Stimulated activated CD8-positive, alpha-beta memory T cell treated with anti-CD3 and anti-CD28 coated beads, Interleukin-15, amount 100 ng/mL, for 4 hours (primary cell): ENCODE data around the gene INPP5A.

Source experiments
- DNase-seq, 2 donors: peaks; one replicate each; pipeline ENCODE4 v3.0.0-alpha.2; 2020; ENCODE audit warnings: low read depth in 2 of 2

Gene INPP5A

GRCh38 chr10:132535065-132535651 is 2.4 kb upstream of the INPP5A start:
- no peak for DNase-seq

DNA sequence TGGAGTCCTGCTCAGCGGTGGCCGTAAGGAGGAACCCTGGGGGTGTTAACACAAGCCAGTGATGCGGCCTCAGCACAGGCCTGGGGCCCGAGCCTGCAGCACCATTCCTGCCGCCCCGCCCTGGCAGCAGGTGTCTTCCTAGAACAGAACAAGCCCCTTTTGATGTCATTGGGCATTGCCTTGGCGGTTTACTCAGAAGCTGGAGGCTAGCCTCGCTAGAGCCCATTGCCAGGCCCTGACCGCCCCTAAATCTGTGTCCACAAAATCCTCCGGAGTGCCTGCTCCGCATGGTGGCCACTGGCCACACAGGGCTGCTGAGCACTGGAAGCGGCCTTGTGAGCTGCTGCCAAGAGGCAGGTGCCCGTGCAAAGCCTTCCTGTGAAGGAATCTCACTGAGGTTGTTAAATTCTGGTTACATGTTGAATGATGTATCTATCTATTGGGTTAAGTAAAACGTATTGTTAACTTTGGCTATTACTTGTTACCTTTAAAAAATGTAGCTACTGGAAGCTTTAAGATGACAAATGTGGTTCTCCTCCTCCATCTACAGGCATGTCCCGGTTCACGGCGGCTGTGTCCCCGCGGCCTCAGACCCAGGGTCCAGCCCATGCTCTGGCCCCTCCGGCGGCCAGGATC is 1.2 kb upstream of the INPP5A start:
- no peak for DNase-seq

- DNase-seq: peak; percentile 100
Observed at GRCh38 chr10:132536877-132537683, 507 bp upstream of the INPP5A start.

- DNase-seq: no peak
Observed at GRCh38 chr10:132538031-132538789, 623 bp downstream of the INPP5A start.

DNA sequence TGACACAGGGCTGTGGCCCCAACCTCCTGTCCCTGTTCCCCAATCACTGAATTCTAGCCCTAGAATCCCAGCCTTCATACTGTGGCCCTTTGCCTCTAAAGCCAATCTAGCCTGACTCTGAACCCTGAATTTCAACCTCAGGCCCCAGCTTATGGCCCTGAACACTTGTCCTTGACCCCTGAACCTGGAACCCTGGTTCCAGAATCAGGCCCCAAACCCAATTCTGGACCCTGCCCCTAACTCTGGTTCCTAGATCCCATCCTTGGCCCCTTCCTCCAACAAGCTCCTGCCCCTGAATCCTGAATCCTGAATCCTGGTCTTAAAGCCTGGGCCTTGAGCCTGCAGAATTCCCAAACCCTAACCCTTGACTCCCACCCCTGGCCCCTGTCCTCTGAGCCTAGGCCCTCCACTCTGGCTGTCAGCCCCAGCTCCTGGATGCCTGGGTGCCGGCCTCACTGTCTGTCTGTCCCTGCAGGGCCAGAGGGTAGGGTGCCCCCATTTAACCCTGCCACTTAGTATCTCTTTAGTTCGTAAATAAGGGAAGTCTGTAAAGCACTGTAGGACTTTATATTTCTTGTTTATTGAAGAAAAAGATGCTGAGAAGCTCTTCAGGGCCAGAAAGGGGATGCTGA is 1.3 kb downstream of the INPP5A start:
- no peak for DNase-seq

DNA sequence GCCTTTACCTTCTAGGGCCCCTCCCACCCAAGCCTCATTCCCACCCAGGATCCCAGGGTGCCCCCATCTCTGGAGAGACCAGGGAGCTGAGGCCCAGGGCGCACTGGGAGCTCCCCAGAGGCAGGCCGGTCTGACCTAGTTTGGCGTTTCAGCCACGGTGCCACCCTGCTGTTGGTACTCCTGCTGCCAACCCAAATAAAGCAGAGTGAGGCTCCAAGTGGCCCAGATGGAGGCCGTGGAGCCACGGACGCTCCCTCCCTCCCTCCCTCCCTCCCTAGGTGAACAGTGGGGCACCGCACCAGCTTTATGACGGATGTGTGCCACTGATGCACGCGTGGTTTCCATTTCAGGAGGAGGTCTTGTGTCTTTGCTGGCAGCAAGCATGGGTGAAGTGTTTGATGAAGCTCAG is 1.8 kb downstream of the INPP5A start:
- DNase-seq: no peak

- DNase-seq: no peak
Observed at GRCh38 chr10:132539894-132540293, 2.3 kb downstream of the INPP5A start.

DNA sequence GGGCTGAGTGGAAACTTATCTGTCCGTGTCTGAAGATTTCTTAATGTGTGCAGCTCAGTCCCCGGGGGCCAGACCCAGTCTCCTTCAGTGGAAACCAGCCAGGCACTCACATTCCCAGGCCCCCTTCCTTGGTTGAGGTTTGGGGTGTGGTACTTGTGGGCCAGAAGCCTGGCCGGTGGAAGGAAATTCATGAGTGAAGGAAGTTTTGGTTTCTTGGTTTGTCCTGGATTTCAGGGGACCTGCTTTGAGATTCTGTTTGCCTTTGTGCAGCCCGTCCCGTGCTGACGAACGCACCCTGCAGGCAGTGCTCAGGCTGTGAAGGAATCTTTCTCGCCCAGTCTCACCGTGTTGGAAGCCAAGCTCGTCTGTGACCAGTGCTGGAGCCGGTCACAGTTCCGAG is 2.9 kb downstream of the INPP5A start:
- no peak for DNase-seq

DNA sequence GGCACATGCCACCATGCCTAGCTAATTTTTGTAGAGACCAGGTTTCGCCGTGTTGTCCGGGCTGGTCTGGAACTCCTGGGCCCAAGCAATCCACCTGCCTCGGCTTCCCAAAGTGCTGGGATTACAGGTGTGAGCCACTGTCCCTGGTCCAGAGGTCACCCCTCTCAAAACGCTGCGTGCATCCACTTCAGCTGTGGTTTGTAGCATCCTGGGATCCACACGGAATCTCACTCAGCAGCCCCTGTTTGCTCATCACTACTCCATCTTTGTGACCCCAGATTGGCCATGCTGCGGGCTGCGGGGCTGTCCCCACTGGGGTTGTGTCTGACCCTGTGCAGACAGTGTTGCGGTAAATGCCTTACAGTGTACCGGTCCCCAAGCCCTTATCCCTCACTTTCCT is 3.5 kb downstream of the INPP5A start:
- DNase-seq: no peak

GRCh38 chr10:132541601-132542011 is 4.0 kb downstream of the INPP5A start:
- no peak for DNase-seq

DNA sequence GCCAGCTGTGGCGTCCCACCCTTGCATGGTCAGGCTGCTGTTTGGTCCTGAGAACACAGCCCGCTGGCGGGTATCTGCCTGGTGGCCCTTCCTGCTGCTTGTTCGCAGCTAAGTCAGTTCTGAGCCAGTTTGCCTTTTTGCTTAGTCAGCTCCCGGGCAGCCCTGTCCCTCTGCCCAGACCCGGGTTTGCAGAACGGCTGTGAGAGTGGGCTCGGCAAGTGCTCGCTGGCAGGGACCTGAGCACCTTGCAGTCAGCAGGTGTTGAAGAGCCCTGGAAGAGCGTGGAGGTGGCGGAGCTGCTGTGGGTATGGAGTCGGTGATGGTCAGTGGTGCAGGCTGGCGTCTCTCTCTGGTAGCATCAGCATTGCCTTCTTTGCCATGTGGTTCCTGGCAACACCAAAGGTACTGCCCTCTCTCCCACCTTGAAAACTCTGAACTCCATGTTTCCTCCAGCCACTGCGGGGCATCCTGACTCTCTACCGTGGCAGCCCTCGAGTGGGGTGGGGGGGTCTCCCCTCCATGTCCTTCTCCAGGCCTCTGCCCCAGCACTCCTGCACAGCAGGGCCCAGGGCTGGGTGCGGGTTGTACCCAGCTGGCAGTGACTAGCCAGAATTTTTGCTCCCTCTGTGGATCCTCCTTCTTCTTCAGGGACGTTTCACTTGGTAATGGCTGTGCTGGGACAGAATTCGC is 4.6 kb downstream of the INPP5A start:
- DNase-seq: no peak

DNA sequence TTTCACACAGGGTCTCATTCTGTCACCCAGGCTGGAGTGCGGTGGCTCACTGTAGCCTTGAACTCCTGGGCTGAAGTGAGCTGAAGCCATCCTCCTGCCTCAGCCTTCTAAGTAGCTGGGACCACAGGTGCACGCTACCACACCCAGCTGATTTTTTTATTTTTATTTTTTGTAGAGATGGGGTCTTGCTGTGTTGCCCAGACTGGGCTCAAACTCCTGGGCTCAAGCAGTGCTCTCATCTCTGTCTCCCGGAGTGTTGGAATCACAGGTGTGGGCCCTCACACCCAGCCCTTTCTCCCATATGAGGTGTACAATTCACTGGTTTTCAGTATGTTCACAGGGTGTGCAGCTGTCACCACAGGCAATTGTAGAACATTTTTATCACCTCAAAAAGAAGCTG is 5.2 kb downstream of the INPP5A start:
- DNase-seq: no peak

- DNase-seq: no peak
Observed at GRCh38 chr10:132543916-132544743, 6.5 kb downstream of the INPP5A start.

- no peak for DNase-seq
Observed at GRCh38 chr10:132544744-132545658, 7.4 kb downstream of the INPP5A start.

DNA sequence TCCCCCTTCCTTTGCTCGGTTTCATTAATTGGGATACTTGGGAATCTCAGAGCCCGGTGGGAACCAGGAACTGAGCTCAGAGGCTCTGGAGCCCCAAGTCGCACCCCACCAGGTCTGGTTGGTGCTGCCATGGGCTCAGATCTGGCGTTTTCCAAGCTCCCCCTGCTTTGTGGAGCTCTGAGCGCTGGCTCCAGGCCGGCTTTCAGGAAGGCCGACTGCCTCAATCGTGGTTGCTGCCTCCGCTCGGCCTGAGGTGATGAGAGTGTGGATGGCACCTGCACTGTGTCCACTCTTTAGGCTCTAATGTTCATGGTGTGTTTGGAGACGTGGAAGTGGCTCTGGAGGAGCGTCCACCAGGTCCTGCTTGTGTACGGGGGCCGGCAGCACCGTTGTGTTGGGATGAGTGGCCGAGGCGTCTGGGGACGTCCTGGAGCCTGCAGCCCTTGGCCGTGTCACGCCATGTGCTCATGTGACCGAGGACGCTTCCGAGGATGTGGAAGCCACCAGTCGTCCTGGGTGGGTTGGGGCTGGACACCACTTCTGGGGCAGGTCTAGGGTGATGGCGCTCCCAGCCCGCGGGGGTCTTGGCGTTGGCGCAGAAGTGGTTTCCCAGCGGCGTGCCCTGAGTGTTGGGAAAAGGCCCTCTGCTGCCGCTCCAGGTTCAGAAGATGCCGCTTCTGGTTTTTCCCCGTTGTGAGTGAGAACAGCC is 8.2 kb downstream of the INPP5A start:
- DNase-seq: no peak

GRCh38 chr10:132546567-132547420 is 9.2 kb downstream of the INPP5A start:
- DNase-seq: no peak

DNA sequence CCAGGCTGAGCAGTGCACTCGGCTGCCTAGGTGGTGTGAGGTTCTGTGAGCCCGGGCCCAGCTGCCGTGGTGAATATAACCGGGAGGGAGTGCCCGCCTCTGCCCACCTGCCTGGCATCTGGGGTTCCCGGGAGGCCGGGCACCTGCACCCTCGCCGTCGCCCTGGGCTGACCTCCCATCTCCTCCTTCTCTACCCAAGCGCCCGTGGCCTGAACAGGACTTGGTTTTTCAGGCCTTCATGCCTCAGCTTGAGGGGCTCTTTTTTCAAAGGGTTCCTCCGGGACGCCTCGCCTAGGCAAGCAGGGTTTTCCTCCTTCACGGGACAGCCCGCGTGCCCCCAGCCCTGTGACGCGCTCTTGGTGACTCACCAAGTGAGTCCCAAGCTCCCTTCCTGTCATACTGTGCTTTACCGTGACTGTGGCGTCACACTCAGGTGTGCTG is 9.9 kb downstream of the INPP5A start:
- no peak for DNase-seq
